OCI-LY3 (cell line): ENCODE measurements around the gene ISX.
"Not testable (repeated sequence)": the region's sequence is repeated elsewhere in the genome, so short reads cannot be mapped to it uniquely, and the experiment has no call there.

Source experiments
- EZH2phosphoT487 ChIP-seq: fragments of 200-600 bp; shearing (Covaris generic); IDR thresholded peaks from 2 replicates; pipeline ENCODE4 v1.6.1; 2018; ENCODE audit warnings: antibody characterized with exemption, mixed run types, low read depth
- TF ChIP-seq, protein P1 (sequence below): fragments of 200-600, 300-600 bp; sonication (generic); IDR thresholded peaks from 2 replicates; pipeline ENCODE4 v1.5.1; 2014; ENCODE audit warnings: antibody characterized with exemption, low read length, low read depth

GRCh38 chr22:35050038-35050437 lies 15.9 kb upstream of the ISX start:
- TF ChIP-seq, protein P1, sequence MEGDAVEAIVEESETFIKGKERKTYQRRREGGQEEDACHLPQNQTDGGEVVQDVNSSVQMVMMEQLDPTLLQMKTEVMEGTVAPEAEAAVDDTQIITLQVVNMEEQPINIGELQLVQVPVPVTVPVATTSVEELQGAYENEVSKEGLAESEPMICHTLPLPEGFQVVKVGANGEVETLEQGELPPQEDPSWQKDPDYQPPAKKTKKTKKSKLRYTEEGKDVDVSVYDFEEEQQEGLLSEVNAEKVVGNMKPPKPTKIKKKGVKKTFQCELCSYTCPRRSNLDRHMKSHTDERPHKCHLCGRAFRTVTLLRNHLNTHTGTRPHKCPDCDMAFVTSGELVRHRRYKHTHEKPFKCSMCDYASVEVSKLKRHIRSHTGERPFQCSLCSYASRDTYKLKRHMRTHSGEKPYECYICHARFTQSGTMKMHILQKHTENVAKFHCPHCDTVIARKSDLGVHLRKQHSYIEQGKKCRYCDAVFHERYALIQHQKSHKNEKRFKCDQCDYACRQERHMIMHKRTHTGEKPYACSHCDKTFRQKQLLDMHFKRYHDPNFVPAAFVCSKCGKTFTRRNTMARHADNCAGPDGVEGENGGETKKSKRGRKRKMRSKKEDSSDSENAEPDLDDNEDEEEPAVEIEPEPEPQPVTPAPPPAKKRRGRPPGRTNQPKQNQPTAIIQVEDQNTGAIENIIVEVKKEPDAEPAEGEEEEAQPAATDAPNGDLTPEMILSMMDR: not testable (repeated sequence)
- TF ChIP-seq EZH2phosphoT487: not testable (repeated sequence)
